Right lung (tissue), 10 donors: ENCODE data around the gene TADA1. TPM values are rescaled to one million over a fixed set of nuclear protein-coding genes. Genes with fewer than 3 reads are reported as not detected.

Source experiments
- DNase-seq, 2 donors: peaks; one replicate each; pipeline ENCODE4 v3.0.0-alpha.2; 2013
- long read RNA-seq, 8 donors: transcript quantifications; one replicate each; lab custom pipeline, GENCODE V29; 2026
- polyA plus RNA-seq, 5 donors: library from polyadenylated mRNA; unstranded; fragments of 120-200 nt; gene quantifications; one replicate each; pipeline versions ENCODE4 v1.2.1 to v1.2.3, GENCODE V29; 2013; ENCODE audit warnings: inconsistent platforms in 1 of 5, low replicate concordance in 1 of 5; ENCODE audit not compliant: insufficient read length in 5 of 5, insufficient read depth in 1 of 5

Gene TADA1
- polyA plus RNA-seq = 10 to 100 TPM; 19.8 to 27.7 (median 25.3) TPM
- long read RNA-seq, donor 1, transcript TADA1-201 (8 exons, 2,159 nt) = major isoform, 9 of 19 reads
- long read RNA-seq, donor 1, partial matches to known transcripts = 10 of 19 reads
- long read RNA-seq, donor 1, other reads (novel, unspliced or antisense) = 0 of 19 reads
- long read RNA-seq, donor 2, partial matches to known transcripts = 0 of 3 reads
- long read RNA-seq, donor 2, other reads (novel, unspliced or antisense) = 0 of 3 reads
- long read RNA-seq, donor 3, transcript TADA1-201 (8 exons, 2,159 nt) = major isoform, 5 of 7 reads
- long read RNA-seq, donor 3, partial matches to known transcripts = 0 of 7 reads
- long read RNA-seq, donor 3, other reads (novel, unspliced or antisense) = 0 of 7 reads
- long read RNA-seq, donor 4, transcript TADA1-201 (8 exons, 2,159 nt) = major isoform, 6 of 6 reads
- long read RNA-seq, donor 4, partial matches to known transcripts = 0 of 6 reads
- long read RNA-seq, donor 4, other reads (novel, unspliced or antisense) = 0 of 6 reads
- long read RNA-seq, donor 5, transcript TADA1-201 (8 exons, 2,159 nt) = major isoform, 5 of 12 reads
- long read RNA-seq, donor 5, partial matches to known transcripts = 6 of 12 reads
- long read RNA-seq, donor 5, other reads (novel, unspliced or antisense) = 0 of 12 reads
- long read RNA-seq, donor 6, transcript TADA1-201 (8 exons, 2,159 nt) = major isoform, 5 of 5 reads
- long read RNA-seq, donor 6, partial matches to known transcripts = 0 of 5 reads
- long read RNA-seq, donor 6, other reads (novel, unspliced or antisense) = 0 of 5 reads
- long read RNA-seq, donor 7, transcript TADA1-201 (8 exons, 2,159 nt) = major isoform, 9 of 9 reads
- long read RNA-seq, donor 7, partial matches to known transcripts = 0 of 9 reads
- long read RNA-seq, donor 7, other reads (novel, unspliced or antisense) = 0 of 9 reads
- long read RNA-seq, donor 8, partial matches to known transcripts = 0 of 2 reads
- long read RNA-seq, donor 8, other reads (novel, unspliced or antisense) = 0 of 2 reads

- DNase-seq = peak; percentile 95 to 97
Observed at GRCh38 chr1:166875734-166876539, at the start of gene TADA1. TADA1 (minus strand) TSS chr1:166876264; CDS start chr1:166876233, 31 bp downstream.

DNA sequence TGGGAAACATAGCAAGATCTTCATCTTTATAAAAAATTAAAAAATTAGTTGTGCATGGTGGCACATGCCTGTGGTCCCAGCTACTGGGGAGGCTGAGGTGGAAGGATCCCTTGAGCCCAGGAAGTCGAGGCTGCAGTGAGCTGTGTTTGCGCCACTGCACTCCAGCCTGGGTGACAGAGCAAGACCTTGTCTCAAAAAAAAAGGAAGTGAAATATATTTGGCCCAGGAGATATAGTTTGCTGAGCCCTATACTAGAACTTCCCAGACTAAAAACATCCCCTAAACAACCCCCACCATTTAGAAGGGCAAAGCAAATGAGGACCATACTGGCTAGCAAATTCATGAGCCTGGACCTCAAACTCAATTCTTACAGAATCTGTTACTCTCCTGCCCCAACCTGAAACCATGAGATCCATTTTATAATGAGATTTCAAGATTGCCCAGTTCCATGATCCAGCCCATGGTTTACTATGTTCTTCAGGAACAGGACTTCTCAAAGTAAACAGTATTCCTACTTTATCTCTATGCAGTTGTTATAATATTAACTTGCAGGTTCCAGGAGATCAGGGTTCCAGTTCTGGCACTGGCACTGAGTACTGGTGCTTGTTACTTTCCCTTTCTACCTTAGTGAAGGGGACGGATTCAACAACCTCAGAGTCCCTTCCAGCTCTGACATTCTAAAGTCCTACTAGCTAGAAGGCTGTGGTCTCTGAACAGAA is 48.9 kb upstream of the TADA1 start:
- DNase-seq = no peak

GRCh38 chr1:166920561-166921475 is 44.8 kb upstream of the TADA1 start:
- DNase-seq = no peak

DNA sequence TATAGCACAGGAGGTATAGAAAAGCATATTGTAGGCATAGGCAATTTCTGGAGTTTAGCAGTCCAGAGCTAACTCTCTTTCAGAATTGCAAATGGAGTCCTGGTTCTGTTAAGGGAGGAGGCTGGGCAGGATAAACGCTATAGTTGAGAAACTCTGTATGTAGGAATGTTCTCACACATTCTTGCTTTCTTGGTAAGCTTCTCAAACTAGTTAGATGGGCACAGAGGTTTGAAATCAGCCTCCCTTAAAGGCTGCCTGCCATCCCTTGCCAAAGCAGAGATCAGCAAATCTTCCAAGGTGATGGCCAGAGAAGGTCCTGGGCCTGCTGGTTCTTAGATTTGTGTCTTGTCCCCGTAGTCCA is 42.9 kb upstream of the TADA1 start:
- DNase-seq = no peak

GRCh38 chr1:166918088-166918955 is 42.3 kb upstream of the TADA1 start:
- no peak for DNase-seq

- DNase-seq = no peak
Observed at GRCh38 chr1:166915941-166916340, 39.9 kb upstream of the TADA1 start.

GRCh38 chr1:166915042-166915441 is 39.0 kb upstream of the TADA1 start:
- DNase-seq = no peak

GRCh38 chr1:166914111-166914510 is 38.0 kb upstream of the TADA1 start:
- no peak for DNase-seq

GRCh38 chr1:166911624-166912023 is 35.6 kb upstream of the TADA1 start:
- no peak for DNase-seq

DNA sequence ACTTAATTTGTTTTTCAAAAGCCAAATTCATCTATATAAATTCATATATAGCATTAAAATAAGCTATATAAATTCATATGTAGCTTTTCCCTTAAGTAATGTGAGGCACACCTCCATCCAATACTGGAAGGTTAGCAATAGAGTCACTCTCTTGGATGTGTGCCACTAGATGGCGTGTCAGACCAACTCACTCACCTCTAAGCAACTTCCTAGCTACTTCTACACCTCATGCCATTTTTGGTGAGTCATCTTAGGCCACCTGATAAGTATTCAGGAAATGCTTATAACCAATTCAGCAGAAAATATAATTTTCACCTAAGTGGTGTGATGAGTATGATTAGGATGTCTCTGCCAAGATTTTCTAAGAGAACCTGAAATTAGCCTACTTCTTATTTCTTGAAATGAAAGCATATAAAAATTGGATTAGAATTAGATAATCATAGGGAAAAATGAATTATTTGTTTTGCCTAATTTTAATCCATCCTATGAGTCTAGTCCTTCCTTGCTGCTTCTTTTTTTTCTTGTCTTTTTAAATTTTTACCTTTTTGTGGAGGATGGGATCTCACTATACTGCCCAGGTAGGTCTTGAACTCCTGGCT is 34.4 kb upstream of the TADA1 start:
- peak; percentile 47 to 56 for DNase-seq

- no peak for DNase-seq
Observed at GRCh38 chr1:166908942-166909341, 32.9 kb upstream of the TADA1 start.

- DNase-seq = no peak
Observed at GRCh38 chr1:166907763-166908162, 31.7 kb upstream of the TADA1 start.

DNA sequence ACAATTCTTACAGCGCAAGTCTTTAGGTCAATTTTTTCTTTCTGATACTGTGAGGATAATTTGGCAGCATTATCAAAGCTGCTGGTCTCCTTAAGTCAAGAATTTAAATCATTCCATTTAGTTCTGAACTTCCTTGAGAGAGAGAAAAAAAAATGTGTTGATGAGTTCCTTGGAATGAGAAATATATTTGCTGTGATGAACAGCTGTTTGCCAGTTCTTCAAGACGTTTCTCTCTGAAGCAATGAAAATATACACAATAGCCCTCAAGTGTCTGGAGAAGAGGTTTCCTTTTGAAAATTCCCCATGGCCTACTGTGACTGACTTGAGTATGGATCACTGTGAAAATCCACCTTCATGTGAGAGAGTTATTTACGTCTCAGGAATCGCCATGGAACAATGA is 31.0 kb upstream of the TADA1 start:
- no peak for DNase-seq

GRCh38 chr1:166906647-166907046 is 30.6 kb upstream of the TADA1 start:
- no peak for DNase-seq

DNA sequence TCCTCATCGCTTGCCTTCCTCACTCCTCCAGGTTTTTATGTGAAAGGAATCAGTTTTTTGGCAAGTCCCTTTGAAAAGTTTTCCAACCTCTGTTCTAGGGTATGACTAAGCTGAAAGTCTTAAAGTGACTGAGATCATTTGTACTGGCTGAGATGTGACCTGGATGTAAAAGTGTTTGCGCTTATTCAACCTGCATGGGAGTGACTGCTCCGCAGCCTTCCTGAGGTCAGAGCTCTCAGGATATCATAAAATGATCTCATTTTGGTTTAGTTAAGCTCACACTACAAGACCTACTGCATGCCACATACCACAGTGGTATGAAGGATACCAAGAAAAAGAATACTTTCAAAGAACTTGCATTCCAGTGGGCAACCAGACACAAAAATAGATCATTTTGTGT is 29.8 kb upstream of the TADA1 start:
- no peak for DNase-seq

DNA sequence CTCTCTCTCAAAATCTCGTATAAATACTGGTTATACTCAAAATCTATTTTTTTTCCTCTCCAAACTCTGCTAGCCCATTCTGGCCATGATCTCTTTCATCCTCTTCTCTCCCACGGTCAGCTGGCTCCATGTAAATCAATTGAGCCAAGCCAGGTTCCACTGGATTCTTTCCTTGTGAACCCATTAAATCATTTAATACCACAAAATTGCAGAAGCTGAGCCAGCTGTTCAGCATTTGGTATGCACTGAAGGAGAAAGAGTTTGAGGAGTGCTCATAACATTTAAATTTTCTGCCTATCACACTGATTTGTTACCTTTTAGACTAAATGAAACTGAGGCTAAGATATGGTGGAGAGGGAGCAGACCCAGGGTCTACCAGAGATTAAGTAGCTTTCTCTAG is 29.1 kb upstream of the TADA1 start:
- no peak for DNase-seq

DNA sequence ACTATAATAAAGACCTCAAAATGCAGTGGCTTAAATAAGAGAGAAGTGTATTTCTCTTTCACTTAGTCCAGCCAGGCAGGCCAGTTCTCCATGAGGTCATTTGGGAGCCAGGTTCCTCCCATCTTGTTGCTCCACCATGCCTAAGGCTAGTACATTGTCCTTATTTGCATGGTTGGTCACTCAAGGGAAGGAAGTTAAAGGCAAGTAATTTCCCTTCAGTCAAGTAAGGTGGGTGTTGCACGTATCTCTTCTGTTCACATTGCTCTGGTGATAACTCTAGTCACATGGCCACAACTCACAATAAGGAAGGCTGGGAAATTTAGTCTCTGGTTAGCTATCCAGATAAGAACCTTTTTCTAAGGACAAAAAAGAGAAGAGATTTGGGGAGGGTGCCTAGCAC is 27.2 kb upstream of the TADA1 start:
- no peak for DNase-seq

DNA sequence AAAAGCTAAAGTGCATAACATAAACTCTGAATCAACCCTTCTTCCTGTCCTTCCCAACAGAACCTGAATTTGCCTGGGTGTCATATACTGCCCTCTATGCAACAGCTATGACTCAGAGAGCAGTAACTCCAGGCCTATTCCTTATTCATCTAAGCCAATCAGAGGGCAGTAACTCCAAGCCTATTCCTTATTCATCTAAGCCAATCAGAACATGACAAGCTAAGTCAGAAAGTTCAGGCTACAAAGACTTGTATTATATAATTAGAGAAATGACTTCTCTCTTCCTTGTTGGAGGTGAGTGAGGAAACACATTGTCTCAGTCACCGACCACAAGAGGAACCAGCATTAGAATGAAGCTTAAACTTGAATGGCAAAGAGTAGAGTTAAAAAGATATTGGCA is 26.2 kb upstream of the TADA1 start:
- DNase-seq = no peak
